GM23338 (cell line): ENCODE data around the gene SYT9. TPM values are rescaled to one million over a fixed set of nuclear protein-coding genes. Genes with fewer than 3 reads are reported as not detected.

Experiments used
- ATAC-seq: fragments of 200-7000 bp; cut with Tn5 transposase; 3 replicates; pipeline ENCODE4 v1.9.1; 2020
- DNase-seq: peaks from one replicate; pipeline ENCODE4 v3.0.0-alpha.2; 2015; ENCODE audit warnings: low spot score
- H2AFZ ChIP-seq: fragments of 200-600 bp; sonication (generic); 2 replicates; pipeline ENCODE4 v1.8.0; 2016; ENCODE audit warnings: antibody characterized with exemption, mild to moderate bottlenecking, moderate library complexity
- H3F3A ChIP-seq: fragments of 200-600 bp; sonication (generic); replicated peaks from 2 replicates; pipeline ENCODE4 v1.8.0; 2017; ENCODE audit warnings: antibody characterized with exemption, mixed run types, low read depth
- H3K27ac ChIP-seq: fragments of 200-600 bp; sonication (generic); 2 replicates; pipeline ENCODE4 v1.6.1; 2016; ENCODE audit warnings: low read depth
- H3K27me3 ChIP-seq: fragments of 200-600 bp; sonication (generic); 2 replicates; pipeline ENCODE4 v1.8.0; 2016; ENCODE audit warnings: mild to moderate bottlenecking, mixed run types, moderate library complexity; ENCODE audit not compliant: insufficient read depth
- H3K36me3 ChIP-seq: fragments of 200-600 bp; sonication (generic); 2 replicates; pipeline ENCODE4 v1.8.0; 2016; ENCODE audit warnings: mild to moderate bottlenecking; ENCODE audit not compliant: insufficient read depth
- H3K4me1 ChIP-seq: fragments of 200-600 bp; sonication (generic); 2 replicates; pipeline ENCODE4 v1.8.0; 2016; ENCODE audit warnings: mild to moderate bottlenecking, moderate library complexity; ENCODE audit not compliant: insufficient read depth
- H3K4me2 ChIP-seq: fragments of 200-600 bp; sonication (generic); 2 replicates; pipeline ENCODE4 v1.7.1; 2017; ENCODE audit warnings: mixed run types
- H3K4me3 ChIP-seq: fragments of 200-600 bp; sonication (generic); 2 replicates; pipeline ENCODE4 v1.6.1; 2016; ENCODE audit warnings: mixed run types
- H3K79me2 ChIP-seq: fragments of 200-600 bp; sonication (generic); replicated peaks from 2 replicates; pipeline ENCODE4 v1.8.0; 2017; ENCODE audit warnings: mild to moderate bottlenecking; ENCODE audit not compliant: insufficient read depth
- H3K9me2 ChIP-seq: fragments of 200-600 bp; sonication (generic); 2 replicates; pipeline ENCODE4 v1.8.0; 2017; ENCODE audit not compliant: insufficient read depth
- H4K20me1 ChIP-seq: fragments of 200-600 bp; sonication (generic); replicated peaks from 2 replicates; pipeline ENCODE4 v1.8.0; 2017; ENCODE audit warnings: mild to moderate bottlenecking; ENCODE audit not compliant: insufficient read depth
- H3K27ac Mint-ChIP-seq: 2 replicates; pipeline ENCODE4 v1.8.0; 2020; ENCODE audit warnings: inconsistent platforms, mild to moderate bottlenecking, moderate library complexity, mixed read lengths
- H3K27me3 Mint-ChIP-seq: 3 replicates; pipeline ENCODE4 v1.8.0; 2022; ENCODE audit warnings: low read depth, mild to moderate bottlenecking, moderate library complexity, mixed read lengths, inconsistent platforms; ENCODE audit not compliant: insufficient read depth, poor library complexity
- H3K36me3 Mint-ChIP-seq: 3 replicates; pipeline ENCODE4 v1.8.0; 2021; ENCODE audit warnings: low read depth, mild to moderate bottlenecking, inconsistent platforms, moderate library complexity, mixed read lengths
- H3K4me1 Mint-ChIP-seq: 3 replicates; pipeline ENCODE4 v1.8.0; 2020; ENCODE audit warnings: mild to moderate bottlenecking, inconsistent platforms, mixed read lengths
- H3K4me3 Mint-ChIP-seq: 3 replicates; pipeline ENCODE4 v1.8.0; 2021; ENCODE audit warnings: moderate library complexity, mild to moderate bottlenecking, inconsistent platforms, mixed read lengths
- H3K9me3 Mint-ChIP-seq: 3 replicates; pipeline ENCODE4 v1.8.0; 2020; ENCODE audit warnings: moderate library complexity, mild to moderate bottlenecking, inconsistent platforms, mixed read lengths
- CREB1 ChIP-seq: fragments of 250-450 bp; sonication (Bioruptor Pico); IDR thresholded peaks from 2 replicates; pipeline ENCODE4 v1.5.0; 2020; ENCODE audit warnings: low read depth, mild to moderate bottlenecking, moderate library complexity
- CTCF ChIP-seq, 2 experiments: fragments of 200-600 bp in 1 of 2; sonication (generic) in 1 of 2; conservative IDR thresholded peaks; 2 replicates each; pipeline versions ENCODE4 v1.5.1 to v1.6.1; 2016 to 2017; ENCODE audit warnings: antibody characterized with exemption in 2 of 2, low read depth in 2 of 2, mild to moderate bottlenecking in 2 of 2, moderate library complexity in 1 of 2
- ETS1 ChIP-seq: IDR thresholded peaks from 2 replicates; pipeline ENCODE4 v1.6.1; 2016; ENCODE audit warnings: antibody characterized with exemption
- EZH2 ChIP-seq: fragments of 200-600 bp; sonication (generic); IDR thresholded peaks from one replicate; pipeline ENCODE4 v1.8.0; 2017; ENCODE audit warnings: antibody characterized with exemption, mild to moderate bottlenecking, low read depth; ENCODE audit not compliant: unreplicated experiment
- EZH2phosphoT487 ChIP-seq: fragments of 200-600 bp; sonication (generic); IDR thresholded peaks from one replicate; pipeline ENCODE4 v1.8.1; 2018; ENCODE audit warnings: antibody characterized with exemption; ENCODE audit not compliant: unreplicated experiment
- JUNB ChIP-seq: IDR thresholded peaks from one replicate; pipeline ENCODE4 v1.6.1; 2016; ENCODE audit warnings: antibody characterized with exemption; ENCODE audit not compliant: unreplicated experiment
- NANOG ChIP-seq: IDR thresholded peaks from 2 replicates; pipeline ENCODE4 v1.6.1; 2016; ENCODE audit warnings: antibody characterized with exemption, borderline replicate concordance
- POLR2AphosphoS5 ChIP-seq: IDR thresholded peaks from 2 replicates; pipeline ENCODE4 v1.6.1; 2016; ENCODE audit warnings: antibody characterized with exemption, low read depth
- REST ChIP-seq: IDR thresholded peaks from one replicate; pipeline ENCODE4 v1.6.1; 2018; ENCODE audit warnings: antibody characterized with exemption; ENCODE audit not compliant: unreplicated experiment
- STAT1 ChIP-seq: IDR thresholded peaks from one replicate; pipeline ENCODE4 v1.6.1; 2016; ENCODE audit warnings: antibody characterized with exemption; ENCODE audit not compliant: unreplicated experiment
- ZNF114 ChIP-seq: fragments of 250-450 bp; sonication (Bioruptor Pico); IDR thresholded peaks from 2 replicates; pipeline ENCODE4 v1.5.0; 2020; ENCODE audit warnings: mild to moderate bottlenecking, moderate library complexity
- ZNF331 ChIP-seq: fragments of 250-450 bp; sonication (Bioruptor Pico); IDR thresholded peaks from 2 replicates; pipeline ENCODE4 v1.5.0; 2020; ENCODE audit warnings: low read depth, mild to moderate bottlenecking, moderate library complexity
- ZNF462 ChIP-seq: fragments of 250-450 bp; sonication (Bioruptor Pico); IDR thresholded peaks from 2 replicates; pipeline ENCODE4 v1.5.0; 2020; ENCODE audit warnings: mild to moderate bottlenecking, moderate library complexity
- polyA plus RNA-seq: library from polyadenylated mRNA; unstranded; fragments of >200 nt; fragmentation: Nextera tagmentation; extraction: Ambion mirVana; gene quantifications from 2 replicates; pipeline ENCODE4 v1.2.1, GENCODE V29; 2016
- total RNA-seq: library from RNA; depleted of rRNA; stranded (reverse); fragments of >200 nt; shearing (Covaris generic); gene quantifications from 2 replicates; pipeline ENCODE4 v1.2.3, GENCODE V29; 2014

SYT9 gene
- total and polyA plus RNA-seq, 2 experiments from 2014 or later, result 0.91 to 2.4 TPM

DNA sequence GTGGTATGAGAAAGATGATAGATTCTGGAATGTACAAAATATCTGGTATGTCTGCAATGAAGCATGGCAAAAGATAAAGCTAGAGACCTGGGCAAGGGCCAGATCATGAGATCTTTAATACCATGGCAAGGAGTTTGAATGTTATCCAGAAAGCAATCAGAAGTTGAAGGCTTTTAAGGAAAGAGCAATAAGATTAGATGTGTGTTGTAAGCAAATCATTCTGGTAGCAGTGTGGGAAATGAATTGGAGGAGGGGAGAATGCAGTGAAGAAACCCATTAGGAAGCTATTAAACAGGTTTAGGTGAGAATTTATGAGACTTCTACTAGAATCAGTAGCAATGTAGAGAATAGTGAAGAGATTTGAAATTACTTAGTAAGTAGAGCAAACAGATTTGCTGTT, 32.2 kb upstream of the SYT9 start:
- Mint-ChIP-seq H3K27ac (no peak overlapping the region), H3K27me3 (no peaks in the 10 kb centered on the region), H3K4me1 (peaks cover 9% of the 10 kb centered on the region), H3K9me3 (no peaks in the 10 kb centered on the region), H3K4me3 (no peak overlapping the region), H3K36me3 (no peaks in the 10 kb centered on the region)
- DNase-seq (no peak), ATAC-seq (no peak)
- Histone ChIP-seq H3K4me3 (no peak overlapping the region), H4K20me1 (no peaks in the 10 kb centered on the region), H3K9me2 (no peaks in the 10 kb centered on the region), H3K4me2 (no peak overlapping the region), H3K27ac (no peak overlapping the region), H3K79me2 (no peaks in the 10 kb centered on the region), H3K27me3 (no peaks in the 10 kb centered on the region), H3F3A (no peaks in the 10 kb centered on the region), H3K36me3 (no peaks in the 10 kb centered on the region), H3K4me1 (peaks cover 6% of the 10 kb centered on the region; the same call in 1 of the 2 replicates), H2AFZ (no peak overlapping the region)
- TF ChIP-seq ZNF331 (CRISPR knock-in tag), result no peak
- TF ChIP-seq EZH2phosphoT487, result no peak
- no peak for TF ChIP-seq JUNB
- no peak for TF ChIP-seq NANOG
- no peak for TF ChIP-seq CTCF (conservative IDR thresholded peaks at IDR 0.05; ENCODE audit: low read depth in 2 of 2)
- no peak for TF ChIP-seq POLR2AphosphoS5
- no peak for TF ChIP-seq ZNF114 (CRISPR knock-in tag)
- TF ChIP-seq EZH2, result no peak
- TF ChIP-seq ZNF462 (CRISPR knock-in tag), result no peak
- no peak for TF ChIP-seq CREB1 (CRISPR knock-in tag)
- TF ChIP-seq REST, result no peak
- TF ChIP-seq ETS1, result no peak
- no peak for TF ChIP-seq STAT1
